Stromal cell of bone marrow (primary cell): ENCODE measurements around the gene GUCY1B1.
A peak's percentile ranks its signal among the peaks of the same experiment; 100 is the strongest.
"Not testable (repeated sequence)": the region's sequence is repeated elsewhere in the genome, so short reads cannot be mapped to it uniquely, and the experiment has no call there.

ENCODE experiments used
- DNase-seq: peaks from one replicate; pipeline ENCODE4 v3.0.0-alpha.2; 2012; ENCODE audit warnings: low read depth

Gene GUCY1B1

DNA sequence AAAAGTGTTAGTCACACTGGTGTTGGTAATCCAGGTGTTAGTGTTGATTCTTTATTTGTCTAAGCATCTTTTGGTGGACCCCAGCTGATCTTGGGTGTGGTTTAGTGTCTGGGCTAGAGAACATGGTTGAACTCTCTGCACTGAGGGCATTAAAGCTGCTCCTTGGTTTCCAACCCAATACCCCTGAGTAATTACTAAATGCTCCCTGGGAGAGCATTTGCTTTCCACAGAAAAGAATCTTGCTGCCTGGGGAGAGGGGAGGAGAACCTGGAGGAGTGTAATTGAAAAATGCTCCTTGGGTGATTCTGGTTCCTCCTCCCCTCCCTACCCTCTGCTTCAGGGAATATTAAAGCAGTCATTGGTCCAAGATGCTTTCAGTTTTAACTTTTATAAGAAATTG, 3.1 kb downstream of the GUCY1B1 start:
- DNase-seq = no peak

DNA sequence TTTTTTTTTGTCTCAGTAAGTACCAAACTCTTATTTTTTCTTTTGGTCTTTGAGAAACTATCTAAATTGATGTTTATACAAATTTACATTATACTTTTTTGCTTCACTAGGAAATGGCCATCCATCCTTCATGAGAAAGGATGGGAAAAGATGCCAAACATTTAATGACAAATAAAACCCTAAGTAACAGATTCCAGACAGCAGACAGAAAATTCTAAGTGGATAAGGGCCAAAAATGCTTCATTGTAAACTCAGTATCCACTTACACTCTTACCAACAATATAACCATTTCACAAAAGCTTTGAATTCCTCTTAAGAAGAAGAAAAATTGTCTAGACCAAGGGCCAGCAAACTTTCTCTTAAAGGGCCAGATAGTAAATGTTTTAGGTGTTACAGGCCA, 3.5 kb downstream of the GUCY1B1 start:
- DNase-seq = no peak

DNA sequence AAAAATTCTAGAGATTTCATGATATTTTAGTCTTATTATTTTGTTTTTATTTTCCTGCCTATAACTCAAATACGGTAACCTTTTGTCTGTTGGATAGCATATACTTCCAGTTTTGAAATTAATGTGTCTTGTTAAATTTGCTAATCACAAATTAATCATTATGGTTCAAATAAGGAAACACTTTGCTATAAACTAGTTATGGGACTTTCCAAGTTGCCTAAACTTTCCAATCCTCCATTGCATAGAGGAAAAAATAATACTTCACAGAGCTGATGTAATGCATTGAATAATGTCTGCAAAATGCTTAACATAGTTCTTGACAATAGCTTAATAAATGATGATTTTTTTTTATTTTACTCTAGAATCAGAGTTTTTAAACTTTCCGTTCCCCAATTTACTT, 4.7 kb downstream of the GUCY1B1 start:
- no peak for DNase-seq

DNA sequence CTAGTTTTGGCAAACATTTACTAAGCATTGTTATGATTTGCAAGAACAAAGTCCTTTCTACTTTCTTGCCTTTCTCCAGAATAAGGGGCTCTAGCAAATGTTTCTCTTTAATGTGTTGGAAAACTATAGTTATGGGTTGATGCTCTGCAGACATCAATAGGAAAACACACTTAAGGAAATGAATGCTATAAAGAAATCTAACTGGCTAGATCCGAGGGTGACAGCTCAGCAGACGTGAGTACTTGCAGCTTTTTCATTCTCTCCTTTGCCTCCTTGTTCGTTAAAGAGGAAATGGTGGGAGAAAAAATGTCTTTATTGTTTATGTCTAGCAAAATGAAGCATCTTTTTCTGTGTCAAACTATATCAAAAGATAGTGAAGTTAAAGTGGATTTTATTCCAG, 6.3 kb downstream of the GUCY1B1 start:
- DNase-seq = no peak

DNA sequence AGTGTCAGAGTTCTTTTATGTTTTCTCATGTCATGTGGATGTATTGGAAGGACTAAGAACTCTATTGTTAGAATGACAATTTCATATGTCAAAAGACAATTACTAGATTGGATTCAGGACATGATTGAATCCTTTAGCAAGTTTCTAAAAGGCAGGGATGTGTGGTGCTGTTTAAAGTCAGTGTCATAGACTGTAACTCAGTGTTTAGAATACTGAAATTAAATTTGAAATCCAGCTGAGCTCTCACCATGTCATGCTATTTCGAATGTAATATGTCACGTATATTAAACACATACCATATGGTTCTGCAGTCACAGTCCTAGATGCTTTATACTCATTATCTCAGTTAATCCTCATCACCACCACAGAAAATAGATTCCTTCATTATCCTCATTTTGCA, 7.8 kb downstream of the GUCY1B1 start:
- no peak for DNase-seq

DNA sequence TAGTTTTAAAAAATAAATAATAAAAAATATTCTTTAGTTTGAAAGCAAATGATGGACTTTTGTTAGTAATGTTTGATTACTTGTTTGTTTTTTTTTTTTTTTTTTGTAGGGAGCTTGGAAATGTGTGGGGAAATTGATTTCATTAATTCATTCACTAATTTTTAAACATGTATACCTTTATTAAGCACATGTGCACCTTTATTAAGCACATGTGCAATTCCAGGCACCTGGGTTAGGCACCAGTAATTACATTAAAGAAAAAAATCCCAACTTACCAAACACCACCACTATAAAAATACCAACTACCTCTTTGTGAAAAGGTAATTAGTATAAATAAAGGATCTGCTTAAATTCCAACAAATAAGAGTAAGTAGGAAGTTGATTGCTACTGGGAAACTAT, 9.5 kb downstream of the GUCY1B1 start:
- no peak for DNase-seq

DNA sequence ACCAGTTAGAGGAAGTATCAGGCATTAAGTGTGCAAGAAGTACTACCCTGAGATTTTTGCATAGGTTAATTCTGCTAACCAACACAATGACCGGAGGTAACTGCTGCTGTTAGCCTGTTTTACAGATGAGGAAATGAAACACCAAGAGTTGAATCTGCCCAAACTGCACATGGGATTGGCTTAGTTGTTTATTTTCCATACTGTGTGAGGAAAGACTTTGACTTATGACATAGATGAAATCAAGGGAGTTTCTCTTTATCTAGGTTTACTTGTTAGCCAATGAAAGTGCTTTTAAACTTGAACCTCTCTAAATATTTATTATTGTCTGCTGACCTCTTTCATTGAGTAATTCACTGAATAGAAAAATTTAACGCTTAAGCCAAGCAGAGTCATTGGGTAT, 10.3 kb downstream of the GUCY1B1 start:
- DNase-seq = no peak

DNA sequence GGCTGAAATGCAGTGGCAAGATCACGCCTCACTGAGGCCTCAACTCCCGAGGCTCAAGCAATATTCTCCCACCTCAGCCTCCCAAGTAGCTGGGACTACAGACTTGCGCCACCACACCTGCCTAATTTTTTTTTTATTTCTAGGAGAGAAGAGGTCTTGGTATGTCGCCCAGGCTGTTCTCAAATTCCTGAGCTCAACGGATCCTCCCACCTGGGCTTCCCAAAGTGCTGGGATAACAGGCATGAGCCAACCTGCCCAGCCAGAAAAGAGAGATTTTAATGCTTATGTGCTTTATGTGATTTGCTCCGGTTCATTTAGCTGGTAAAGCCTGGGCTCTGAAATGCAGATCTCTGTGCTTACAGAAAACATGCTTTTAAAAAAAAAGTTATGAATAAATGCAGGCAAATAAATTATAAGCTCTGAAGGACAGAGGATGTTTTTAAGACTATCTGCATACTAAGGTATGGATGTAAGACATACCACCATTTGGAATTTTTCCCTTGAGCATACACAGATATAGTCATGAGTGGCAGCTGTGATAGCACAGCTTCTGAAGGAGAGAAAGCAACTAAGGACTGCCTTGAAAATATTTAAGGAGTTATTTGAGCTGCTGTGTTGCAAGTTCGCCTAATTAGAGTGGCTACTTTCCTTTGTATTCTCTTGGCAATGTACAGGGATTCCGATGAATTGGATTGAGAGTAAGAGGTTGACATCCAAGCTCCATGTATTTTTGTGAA, 13.8 kb downstream of the GUCY1B1 start:
- DNase-seq = no peak

DNA sequence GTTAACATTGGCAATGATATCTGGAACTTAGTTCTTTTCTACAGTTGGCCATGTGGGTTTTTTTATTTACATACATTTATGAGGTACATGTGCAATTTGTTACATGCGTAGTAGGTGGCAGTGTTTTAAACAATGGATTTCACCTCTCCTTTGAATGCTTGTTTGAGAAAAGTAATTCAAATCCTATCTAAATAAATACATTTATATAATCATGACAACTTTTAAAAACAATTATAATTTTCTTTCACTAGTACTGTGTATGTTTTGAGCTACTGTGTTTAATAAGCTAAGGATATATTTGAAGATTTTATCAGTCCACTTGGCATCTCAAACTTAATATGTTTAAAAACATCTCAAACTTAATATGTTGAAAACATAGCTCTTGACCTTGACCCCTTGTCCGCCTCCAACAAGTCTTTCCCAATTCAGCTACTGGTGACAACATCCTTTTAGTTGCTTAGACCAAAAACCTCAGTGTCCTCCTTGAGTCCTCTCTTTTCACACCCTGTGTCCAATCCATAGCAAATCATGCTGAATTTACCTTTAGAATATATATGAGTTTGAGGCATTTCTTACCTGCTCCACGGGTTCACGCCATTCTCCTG, 14.5 kb downstream of the GUCY1B1 start:
- DNase-seq = no peak

DNA sequence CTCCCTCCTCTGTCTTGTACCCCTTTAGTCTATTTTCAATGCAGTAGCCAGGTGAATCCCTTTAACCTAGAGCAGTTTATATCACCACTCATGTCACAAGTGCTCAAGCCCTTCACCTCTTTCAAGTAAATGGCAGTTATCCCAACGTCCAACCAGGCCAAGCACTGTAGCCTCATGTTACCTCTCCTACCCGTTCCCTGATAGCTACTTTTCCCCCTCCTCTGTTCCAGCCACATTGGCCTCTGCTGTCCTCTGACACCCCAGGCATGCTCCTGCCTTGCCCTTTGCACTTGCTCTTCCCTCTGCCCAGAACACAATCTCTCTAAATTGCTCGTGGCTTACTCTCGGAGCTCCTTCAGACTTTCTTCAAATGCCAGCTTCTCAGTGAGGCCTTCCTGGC, 15.2 kb downstream of the GUCY1B1 start:
- no peak for DNase-seq

DNA sequence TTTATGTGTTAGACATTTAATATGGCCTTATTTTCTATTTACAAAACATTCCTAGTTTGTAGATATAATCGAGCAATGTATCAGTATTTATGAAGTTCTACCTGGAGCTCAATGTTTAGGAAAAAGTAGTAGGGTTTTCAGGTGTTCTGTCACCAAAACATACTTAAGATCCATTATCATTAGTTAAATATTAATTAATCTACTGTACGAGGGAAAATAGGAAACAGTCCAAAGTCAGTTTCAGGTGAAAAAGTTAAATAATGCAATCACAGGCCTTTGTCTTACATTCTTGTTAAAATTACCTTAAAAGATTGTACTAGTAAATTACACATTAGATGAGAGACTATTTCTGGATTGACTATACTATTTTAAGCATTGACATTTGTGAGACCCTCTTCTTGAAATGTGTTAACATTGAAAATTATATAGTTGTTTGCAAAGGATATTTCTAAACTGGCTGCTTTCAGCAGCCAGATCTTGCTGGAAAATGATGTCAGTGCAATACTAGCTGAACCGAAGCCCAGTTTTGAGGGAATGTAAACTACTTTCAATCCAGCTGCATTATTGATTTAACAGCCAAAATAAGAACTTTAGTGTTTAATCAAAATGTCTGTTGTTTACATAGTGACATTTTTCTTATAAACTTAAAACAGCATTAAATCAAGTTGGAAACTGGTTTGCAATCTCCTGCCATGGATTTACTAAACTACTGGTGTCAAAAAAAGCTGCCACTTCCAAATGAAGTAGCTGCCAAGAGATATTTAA, 19.3 kb downstream of the GUCY1B1 start:
- DNase-seq = peak; percentile 34

DNA sequence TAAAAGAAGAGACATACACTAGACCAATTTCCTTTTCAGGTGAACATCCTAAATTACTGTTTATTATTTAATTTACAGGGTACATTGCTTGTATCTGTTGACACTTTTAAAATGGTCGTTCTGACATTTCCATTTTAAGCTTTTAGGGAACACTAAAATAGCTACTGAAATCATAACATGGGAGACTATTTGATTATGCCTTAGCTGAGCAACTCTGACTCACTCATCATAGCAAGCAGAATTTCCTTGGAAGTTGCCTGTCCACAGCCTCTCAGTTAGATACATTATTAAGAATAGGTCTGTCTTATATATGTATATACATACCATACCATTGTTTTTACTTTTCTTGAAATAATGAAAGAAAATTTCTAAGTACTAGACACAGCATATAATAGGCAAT, 22.0 kb downstream of the GUCY1B1 start:
- DNase-seq = peak; percentile 23

DNA sequence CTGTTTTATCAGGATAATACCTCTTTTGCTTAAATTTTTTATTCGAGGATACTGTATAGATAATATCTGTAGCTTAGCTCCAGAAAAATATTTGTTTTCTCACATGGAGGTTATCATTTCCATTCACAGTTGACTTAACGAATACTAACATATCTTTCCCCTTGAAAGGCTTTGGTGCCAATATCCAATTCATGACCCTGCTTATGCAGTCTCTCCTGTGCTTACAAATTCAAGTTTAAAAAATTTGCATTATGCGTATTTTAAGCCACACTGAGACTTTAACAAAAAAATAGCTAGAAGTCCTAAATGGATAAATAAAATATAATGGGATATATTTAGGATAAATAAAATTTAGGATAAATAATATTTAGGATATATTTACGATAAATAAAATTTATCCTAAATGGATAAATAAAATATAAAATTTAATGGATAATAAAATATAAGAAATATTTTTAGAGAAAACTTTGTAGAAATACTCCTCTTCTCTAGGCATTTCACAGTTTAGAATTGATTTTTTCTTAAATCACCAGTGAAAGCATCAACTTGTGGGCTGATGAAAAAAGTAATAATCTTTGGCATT, 22.5 kb downstream of the GUCY1B1 start:
- DNase-seq = no peak

DNA sequence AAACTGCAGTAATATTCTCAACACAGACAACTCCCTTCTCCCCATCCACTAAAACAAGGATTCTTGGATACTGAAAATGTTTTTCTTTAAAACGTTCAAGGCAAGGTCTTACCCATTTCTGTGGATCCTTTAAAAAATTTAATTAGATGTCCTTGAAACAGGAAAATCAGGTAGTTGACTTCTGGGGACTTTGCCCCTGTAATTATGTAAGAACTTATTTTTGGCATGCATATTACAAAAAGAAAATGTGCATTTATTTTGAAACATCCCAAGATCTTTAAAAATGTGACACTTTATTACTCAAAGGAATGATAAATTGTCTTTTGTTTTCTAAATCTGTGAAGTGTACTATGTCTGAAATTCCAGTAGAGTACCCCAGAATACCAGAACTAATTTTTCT, 25.8 kb downstream of the GUCY1B1 start:
- no peak for DNase-seq

DNA sequence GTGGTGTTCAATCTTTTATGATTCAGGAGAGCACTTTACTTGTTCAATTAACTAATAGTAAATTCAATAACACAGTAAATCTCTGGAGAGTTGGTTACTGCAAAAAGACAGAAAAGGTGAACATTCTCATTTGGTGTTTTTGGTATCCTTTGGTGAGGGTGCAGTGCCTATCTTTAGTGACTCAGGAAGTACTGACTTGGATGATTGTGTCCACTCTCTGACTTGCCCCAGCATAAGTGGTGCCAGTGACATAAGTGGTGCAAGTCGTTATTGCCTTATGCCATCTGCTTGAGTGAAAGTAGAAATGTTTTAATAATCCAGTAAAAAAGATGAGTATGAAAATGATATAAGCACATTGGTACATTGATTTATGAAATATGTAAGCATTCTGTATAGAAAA, 27.0 kb downstream of the GUCY1B1 start:
- no peak for DNase-seq

DNA sequence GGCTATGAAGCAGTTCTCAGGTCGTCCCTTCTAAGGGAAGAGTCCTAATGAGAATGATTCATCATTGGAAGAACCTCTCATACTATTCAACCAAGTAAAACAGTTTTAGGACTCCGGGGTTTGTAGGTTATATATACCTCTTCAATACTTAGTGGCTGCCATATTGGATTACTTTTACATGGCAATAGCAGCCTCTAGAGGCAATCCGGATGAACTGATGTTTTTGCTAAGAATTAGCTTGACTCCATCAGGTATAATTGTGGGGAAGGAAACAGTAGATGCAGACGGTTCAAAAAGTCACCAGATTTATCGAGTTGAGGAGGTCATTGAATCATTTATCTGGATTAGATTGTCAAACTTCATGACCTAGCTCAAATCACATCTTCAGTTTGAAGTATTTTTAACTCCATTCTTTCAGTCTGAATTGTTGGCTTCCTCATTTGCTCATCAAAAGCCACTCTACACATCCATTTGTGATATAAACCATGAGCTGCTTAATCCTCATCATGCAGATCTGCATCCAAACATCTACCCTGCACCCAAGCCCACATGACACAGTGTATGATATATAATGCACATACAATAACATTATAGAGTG, 28.4 kb downstream of the GUCY1B1 start:
- peak; percentile 44 for DNase-seq

DNA sequence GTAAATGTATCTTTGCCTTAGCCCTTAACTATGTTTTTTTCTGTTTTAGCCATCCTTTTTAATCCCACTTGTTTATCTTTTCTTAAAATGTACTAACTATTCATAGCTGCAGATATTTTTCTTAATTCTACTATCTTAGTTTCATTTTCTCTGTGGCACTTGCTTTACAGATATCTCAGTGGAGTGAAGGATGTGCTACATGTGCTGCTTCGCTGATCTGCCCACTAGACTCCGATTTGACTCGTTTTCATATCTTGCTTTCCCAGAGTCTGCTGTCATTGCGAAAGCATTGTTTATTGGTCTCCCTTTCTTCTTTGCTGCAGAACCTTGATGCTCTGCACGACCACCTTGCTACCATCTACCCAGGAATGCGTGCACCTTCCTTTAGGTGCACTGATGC, 30.6 kb downstream of the GUCY1B1 start:
- no peak for DNase-seq

DNA sequence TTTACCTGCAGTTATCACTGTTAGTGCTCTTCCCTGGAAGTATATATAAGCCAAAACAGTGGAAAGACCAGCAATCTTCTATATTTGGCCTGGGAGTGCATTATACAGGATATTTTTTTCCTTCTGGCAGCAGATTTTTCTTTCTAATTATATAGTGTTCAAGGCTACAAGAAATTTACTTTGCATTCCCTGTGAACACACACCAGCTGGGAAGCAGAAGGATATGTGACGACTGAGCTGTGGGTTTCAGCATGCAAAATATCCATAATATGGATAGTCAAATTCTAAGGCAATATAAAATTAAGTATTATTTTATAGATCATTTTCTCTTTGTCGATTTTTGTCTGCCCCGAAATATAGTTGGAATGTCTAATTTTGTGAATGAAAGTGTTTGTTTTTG, 31.2 kb downstream of the GUCY1B1 start:
- no peak for DNase-seq

DNA sequence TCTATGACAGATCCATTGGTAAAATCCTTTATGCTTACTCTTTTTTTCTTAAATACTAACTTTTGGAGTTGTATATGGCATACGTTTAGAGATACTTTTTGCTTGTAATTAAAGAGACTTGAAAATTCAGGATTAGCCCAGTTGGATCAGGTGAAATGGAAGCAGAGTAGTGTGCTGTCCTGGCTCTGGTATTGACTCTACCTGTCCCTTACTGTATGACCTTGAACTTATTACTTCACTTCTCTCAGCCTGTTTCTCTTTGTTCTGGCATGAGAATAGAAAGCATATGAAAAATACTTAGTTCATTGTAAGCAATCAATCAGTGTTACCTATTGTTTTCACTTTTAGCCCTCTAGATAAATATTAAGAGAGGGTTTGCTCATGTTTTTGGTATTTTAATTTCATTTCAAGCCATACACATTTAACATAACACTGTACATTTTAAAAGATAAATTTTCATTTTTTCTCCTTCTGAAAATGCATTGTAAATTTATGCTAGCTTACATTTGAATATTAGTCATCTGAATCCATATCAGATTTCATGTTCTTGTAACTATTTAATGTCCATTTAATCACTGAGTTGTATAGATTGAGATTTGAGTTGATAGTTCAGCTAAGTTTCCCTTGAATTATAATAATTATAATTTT, 35.9 kb downstream of the GUCY1B1 start:
- no peak for DNase-seq

DNA sequence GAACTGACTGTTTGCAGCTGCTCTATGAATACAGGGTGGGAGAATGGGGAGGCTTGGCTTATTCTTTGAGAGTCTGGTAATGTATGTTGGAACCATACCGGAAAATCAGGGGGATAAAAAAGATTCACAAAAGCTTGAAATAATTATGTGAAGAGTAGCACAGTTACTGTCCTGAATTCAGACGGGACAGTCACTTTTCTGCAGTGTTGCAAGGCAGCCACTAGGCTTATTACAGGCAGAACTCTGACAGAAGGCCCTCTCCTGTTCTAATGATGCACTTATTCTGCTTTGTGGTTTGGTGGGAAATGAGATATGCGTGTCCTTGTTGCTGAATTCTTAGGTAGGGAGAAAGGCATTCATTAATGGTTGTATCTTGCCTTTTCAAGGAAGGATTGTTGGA, 37.2 kb downstream of the GUCY1B1 start:
- no peak for DNase-seq

DNA sequence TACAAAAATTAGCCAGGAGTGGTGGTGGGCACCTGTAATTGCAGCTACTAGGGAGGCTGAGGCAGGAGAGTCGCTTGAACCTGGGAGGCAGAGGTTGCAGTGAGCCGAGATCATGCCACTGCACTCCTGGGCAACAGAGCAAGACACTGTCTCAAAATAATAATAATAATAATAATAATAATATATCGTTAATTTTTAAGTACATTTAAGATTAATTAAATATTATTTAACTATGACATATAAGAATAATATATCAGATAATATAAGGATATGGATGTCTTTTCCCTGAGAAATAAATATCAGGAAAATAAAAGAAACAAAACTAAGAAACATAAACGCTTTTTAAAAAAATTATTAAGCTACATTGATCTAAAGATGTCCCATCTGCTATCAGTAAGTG, 38.8 kb downstream of the GUCY1B1 start:
- not testable (repeated sequence) for DNase-seq
